Caco-2 (cell line): Measurements from ENCODE around the gene ARRB2. TPM values are rescaled to one million over a fixed set of nuclear protein-coding genes. Genes with fewer than 3 reads are reported as not detected.

Experiments used
- BruUV-seq: library from RNA; stranded (reverse); fragments of 400-500 nt; replicated peaks from 2 replicates; lab custom pipeline; 2021; lab: Mats Ljungman, UMichigan
- CTCF ChIA-PET: fragments of 300-600 bp; sonication (Branson Sonifier 250); formaldehyde crosslinking; loops from one replicate; lab custom pipeline; 2022; ENCODE audit warnings: antibody characterized with exemption; lab: Charles Lee
- POLR2A ChIA-PET: fragments of 300-600 bp; sonication (Branson Sonifier 250); formaldehyde crosslinking; loops from one replicate; lab custom pipeline; 2022; ENCODE audit warnings: antibody characterized with exemption; lab: Charles Lee
- DNase-seq, 2 experiments: peaks; one replicate each; pipeline versions ENCODE4 v3.0.0 to v3.0.0-alpha.2; 2020 to 2022
- H3K27me3 ChIP-seq: replicated peaks from 2 replicates; pipeline ENCODE4 v1.6.0; 2011; ENCODE audit warnings: low read length; ENCODE audit not compliant: control insufficient read depth, insufficient read depth
- H3K36me3 ChIP-seq: 2 replicates; pipeline ENCODE4 v1.5.1; 2011; ENCODE audit warnings: low read length; ENCODE audit not compliant: control insufficient read depth, insufficient read depth
- H3K4me1 ChIP-seq: fragments of 250-450 bp; sonication (Bioruptor Pico); 2 replicates; pipeline ENCODE4 v1.5.1; 2020; ENCODE audit warnings: mild to moderate bottlenecking
- H3K4me3 ChIP-seq: 2 replicates; pipeline ENCODE4 v1.5.1; 2011; ENCODE audit warnings: low read depth, mild to moderate bottlenecking, control low read depth, low read length
- H3K9me3 ChIP-seq: fragments of 250-450 bp; sonication (Bioruptor Pico); 2 replicates; pipeline ENCODE4 v1.5.1; 2020; ENCODE audit warnings: mild to moderate bottlenecking, moderate library complexity
- H3K27ac Mint-ChIP-seq: one replicate; pipeline ENCODE4 v1.8.0; 2022; ENCODE audit warnings: mixed read lengths; ENCODE audit not compliant: unreplicated experiment
- H3K27me3 Mint-ChIP-seq: one replicate; pipeline ENCODE4 v1.8.0; 2022; ENCODE audit warnings: mixed read lengths; ENCODE audit not compliant: insufficient read depth, unreplicated experiment
- H3K36me3 Mint-ChIP-seq: one replicate; pipeline ENCODE4 v1.8.0; 2022; ENCODE audit warnings: mild to moderate bottlenecking, mixed read lengths; ENCODE audit not compliant: insufficient read depth, unreplicated experiment
- H3K4me1 Mint-ChIP-seq: one replicate; pipeline ENCODE4 v1.8.0; 2022; ENCODE audit warnings: low read depth, mixed read lengths; ENCODE audit not compliant: unreplicated experiment
- H3K4me3 Mint-ChIP-seq: one replicate; pipeline ENCODE4 v1.8.0; 2022; ENCODE audit warnings: mild to moderate bottlenecking, moderate library complexity, mixed read lengths; ENCODE audit not compliant: unreplicated experiment
- H3K9me3 Mint-ChIP-seq: one replicate; pipeline ENCODE4 v1.8.0; 2022; ENCODE audit warnings: mixed read lengths; ENCODE audit not compliant: unreplicated experiment
- intact Hi-C: fragments of 100-400 bp; cut with micrococcal nuclease; formaldehyde crosslinking; loops from one replicate; pipeline ENCODE4 v1.10.0; 2022; ENCODE audit not compliant: unreplicated experiment
- total RNA-seq: library from RNA; stranded (reverse); gene quantifications from 2 replicates; pipeline ENCODE4 v1.2.3, GENCODE V29; 2022
- TF ChIP-seq, protein P1 (sequence below), 2 experiments: fragments of 200-600 bp in 1 of 2; IDR thresholded peaks; 1 replicate in 1 of 2; 2 replicates in 1 of 2; pipeline versions ENCODE4 v1.5.1 to v1.8.0; 2011 to 2022; ENCODE audit warnings: antibody characterized with exemption in 1 of 2, control low read depth in 1 of 2, inconsistent platforms in 1 of 2, low read depth in 1 of 2, low read length in 1 of 2, mild to moderate bottlenecking in 1 of 2, moderate library complexity in 1 of 2; ENCODE audit not compliant: insufficient read depth in 1 of 2, severe bottlenecking in 1 of 2, unreplicated experiment in 1 of 2

Gene ARRB2
- total RNA-seq, 1 experiment from 2014 or later: 37.1 TPM

DNA sequence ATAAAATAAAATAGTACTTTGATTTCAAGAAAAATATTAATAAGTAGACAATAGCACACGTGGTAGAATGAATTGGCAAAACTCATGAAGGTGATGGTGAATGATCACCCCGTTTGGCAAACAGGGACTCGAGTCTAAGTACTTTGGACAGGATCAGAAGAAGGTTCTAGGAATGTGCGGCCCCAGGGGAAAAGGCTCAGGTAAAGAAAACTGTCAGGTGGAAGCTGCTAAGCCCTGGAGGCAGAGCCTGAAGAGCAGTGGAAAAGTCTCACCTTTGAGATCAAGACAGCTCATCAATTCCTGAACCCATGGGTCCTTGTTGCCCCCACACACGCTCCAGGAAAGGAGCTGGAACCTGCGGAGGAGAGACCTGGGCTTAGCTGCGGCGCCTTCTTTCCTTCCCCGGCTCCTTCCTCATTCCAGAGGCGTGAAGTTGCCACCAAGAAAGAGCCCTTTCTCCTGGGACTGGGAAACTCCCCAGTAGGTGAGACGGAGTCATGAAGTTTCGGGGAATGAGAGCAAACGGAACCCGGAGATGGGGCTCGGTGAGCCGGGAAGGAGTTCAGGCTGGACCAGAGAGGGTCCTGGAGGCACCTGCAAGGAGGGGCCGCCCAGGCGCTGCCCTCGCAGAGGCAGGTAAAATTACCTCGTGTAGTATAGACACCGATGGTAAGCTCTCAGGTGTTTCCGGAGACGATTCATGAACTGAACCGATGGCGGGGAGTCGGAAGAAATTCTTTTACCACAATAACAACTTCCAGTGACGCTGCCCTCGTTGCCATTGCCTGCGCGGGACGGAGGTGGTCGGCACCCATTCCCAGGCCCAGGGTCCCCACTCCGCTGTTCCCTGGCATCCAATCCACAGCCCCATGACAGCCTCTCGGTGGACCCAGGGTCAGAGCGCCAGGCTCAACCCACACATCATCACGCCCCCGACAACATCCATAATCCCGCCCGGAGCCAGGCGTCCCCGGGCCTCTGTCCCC lies 28.0 kb downstream of the ARRB2 start:
- H3K27ac Mint-ChIP-seq: peak overlapping the region; percentile 90
- POLR2A ChIA-PET: interaction anchor here (0.5 to 1.4 kb wide), 3 partner anchors 28 to 52 kb away, joined by 3 to 4 read pairs (median 4); partner anchors contain the start of gene ARRB2
- H3K4me3 Mint-ChIP-seq: peak overlapping the region; percentile 93
- peak overlapping the region; percentile 71 for H3K4me3 ChIP-seq
- no peaks in the 10 kb centered on the region for H3K27me3 Mint-ChIP-seq
- intact Hi-C loops: no loop called here
- no peaks in the 10 kb centered on the region for H3K9me3 Mint-ChIP-seq
- H3K4me1 ChIP-seq: no peaks in the 10 kb centered on the region
- CTCF ChIA-PET: interaction anchor here (1.0 to 1.4 kb wide), 2 partner anchors 28 to 51 kb away, joined by 3 to 13 read pairs; partner anchors contain the start of gene GLTPD2
- TF ChIP-seq, protein P1, sequence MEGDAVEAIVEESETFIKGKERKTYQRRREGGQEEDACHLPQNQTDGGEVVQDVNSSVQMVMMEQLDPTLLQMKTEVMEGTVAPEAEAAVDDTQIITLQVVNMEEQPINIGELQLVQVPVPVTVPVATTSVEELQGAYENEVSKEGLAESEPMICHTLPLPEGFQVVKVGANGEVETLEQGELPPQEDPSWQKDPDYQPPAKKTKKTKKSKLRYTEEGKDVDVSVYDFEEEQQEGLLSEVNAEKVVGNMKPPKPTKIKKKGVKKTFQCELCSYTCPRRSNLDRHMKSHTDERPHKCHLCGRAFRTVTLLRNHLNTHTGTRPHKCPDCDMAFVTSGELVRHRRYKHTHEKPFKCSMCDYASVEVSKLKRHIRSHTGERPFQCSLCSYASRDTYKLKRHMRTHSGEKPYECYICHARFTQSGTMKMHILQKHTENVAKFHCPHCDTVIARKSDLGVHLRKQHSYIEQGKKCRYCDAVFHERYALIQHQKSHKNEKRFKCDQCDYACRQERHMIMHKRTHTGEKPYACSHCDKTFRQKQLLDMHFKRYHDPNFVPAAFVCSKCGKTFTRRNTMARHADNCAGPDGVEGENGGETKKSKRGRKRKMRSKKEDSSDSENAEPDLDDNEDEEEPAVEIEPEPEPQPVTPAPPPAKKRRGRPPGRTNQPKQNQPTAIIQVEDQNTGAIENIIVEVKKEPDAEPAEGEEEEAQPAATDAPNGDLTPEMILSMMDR (IDR thresholded peaks at IDR 0.05; ENCODE audit: insufficient read depth in 1 of 2, low read depth in 1 of 2, low read length in 1 of 2, severe bottlenecking in 1 of 2, unreplicated experiment in 1 of 2): no peak
- peak; percentile 38 to 54 for DNase-seq
- H3K9me3 ChIP-seq: no peaks in the 10 kb centered on the region
- H3K27me3 ChIP-seq: no peaks in the 10 kb centered on the region
- BruUV-seq: TSS peak; percentile 28
- H3K4me1 Mint-ChIP-seq: peaks cover 8% of the 10 kb centered on the region
- peaks cover 14% of the 10 kb centered on the region for H3K36me3 Mint-ChIP-seq
- no peaks in the 10 kb centered on the region for H3K36me3 ChIP-seq

DNA sequence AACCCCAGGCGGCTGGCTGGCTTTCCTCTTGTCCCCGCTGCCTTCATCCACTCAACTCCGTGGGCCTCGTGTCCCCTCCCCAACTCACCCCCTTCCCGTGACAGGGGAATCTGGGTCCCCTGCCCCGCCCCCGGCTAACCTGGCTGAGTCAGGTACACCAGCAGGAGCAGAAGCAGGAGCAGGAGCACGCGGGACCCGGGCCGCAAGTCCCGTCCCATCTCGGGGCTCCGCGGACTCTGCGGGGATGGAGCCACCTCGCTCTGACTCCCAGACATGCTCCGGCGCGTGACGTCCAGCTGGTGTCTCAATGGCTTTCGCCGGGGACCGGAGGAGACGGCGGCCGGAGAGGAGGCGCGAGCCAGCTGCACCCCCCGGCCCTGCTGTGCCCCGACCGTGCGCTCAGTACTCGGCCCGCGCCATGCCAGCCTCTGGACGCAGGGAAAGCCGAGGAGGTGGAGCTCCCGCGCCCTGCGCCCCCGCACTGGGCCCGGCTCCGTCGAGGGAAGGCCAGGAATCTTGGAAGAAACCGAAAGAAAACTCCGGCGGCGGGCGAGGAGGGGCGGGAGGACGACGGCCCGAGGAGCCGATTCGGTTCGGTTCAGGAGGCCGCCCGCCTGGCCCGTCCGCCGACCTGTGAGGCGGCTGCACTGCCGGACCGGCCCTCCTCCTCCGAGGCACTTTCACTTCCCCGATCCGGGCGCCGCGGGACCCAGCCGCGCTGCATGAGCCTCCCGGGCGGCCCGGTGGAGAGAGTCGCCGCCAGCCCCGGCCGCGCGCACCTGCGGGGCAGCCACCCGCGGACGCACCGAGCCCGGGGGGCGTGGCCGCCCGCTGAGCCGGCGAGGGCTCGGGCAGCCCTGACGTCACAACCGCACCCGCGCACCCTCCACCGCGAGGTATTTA lies 28.9 kb downstream of the ARRB2 start, which contains the start of the genes CXCL16 and ZMYND15:
CXCL16 (minus strand) TSS at position 807 of the 903 bp plus-strand sequence; CDS start at position 218, 589 bp downstream.
ZMYND15 (plus strand) TSS at position 712 of the 903 bp plus-strand sequence. CDS start 716 bp downstream, outside the sequence.
- TF ChIP-seq, protein P1 (IDR thresholded peaks at IDR 0.05; ENCODE audit: insufficient read depth in 1 of 2, low read depth in 1 of 2, low read length in 1 of 2, severe bottlenecking in 1 of 2, unreplicated experiment in 1 of 2): no peak
- Mint-ChIP-seq H3K4me3 (peak within 1 kb of the TSS; percentile 93), H3K36me3 (peaks cover 14% of the 10 kb centered on the region), H3K9me3 (no peaks in the 10 kb centered on the region), H3K27ac (peak within 1 kb of the TSS; percentile 90), H3K4me1 (peaks cover 8% of the 10 kb centered on the region), H3K27me3 (no peaks in the 10 kb centered on the region)
- POLR2A ChIA-PET: interaction anchor here (1.4 kb wide), 1 partner anchor 51 kb away, joined by 4 read pairs; no protein-coding TSS in a partner anchor
- DNase-seq: peak; percentile 56 to 61
- CTCF ChIA-PET: interaction anchor here (1.0 to 1.4 kb wide), 2 partner anchors 29 to 50 kb away, joined by 3 to 13 read pairs; partner anchors contain the start of gene GLTPD2
- Histone ChIP-seq H3K4me3 (peak within 1 kb of the TSS; percentile 71), H3K4me1 (no peaks in the 10 kb centered on the region), H3K36me3 (no peaks in the 10 kb centered on the region), H3K27me3 (no peaks in the 10 kb centered on the region), H3K9me3 (no peaks in the 10 kb centered on the region)
- intact Hi-C loops: no loop called here
- no TSS peak for BruUV-seq
